NCI-H526 (cell line): ENCODE results near the gene TPTE.
"Not testable (repeated sequence)": the region's sequence is repeated elsewhere in the genome, so short reads cannot be mapped to it uniquely, and the experiment has no call there.

Source experiments
- DNase-seq, 2 experiments: peaks; one replicate each; lab custom pipeline; 2025; lab: John Stamatoyannopoulos, UW

The TPTE gene

DNA sequence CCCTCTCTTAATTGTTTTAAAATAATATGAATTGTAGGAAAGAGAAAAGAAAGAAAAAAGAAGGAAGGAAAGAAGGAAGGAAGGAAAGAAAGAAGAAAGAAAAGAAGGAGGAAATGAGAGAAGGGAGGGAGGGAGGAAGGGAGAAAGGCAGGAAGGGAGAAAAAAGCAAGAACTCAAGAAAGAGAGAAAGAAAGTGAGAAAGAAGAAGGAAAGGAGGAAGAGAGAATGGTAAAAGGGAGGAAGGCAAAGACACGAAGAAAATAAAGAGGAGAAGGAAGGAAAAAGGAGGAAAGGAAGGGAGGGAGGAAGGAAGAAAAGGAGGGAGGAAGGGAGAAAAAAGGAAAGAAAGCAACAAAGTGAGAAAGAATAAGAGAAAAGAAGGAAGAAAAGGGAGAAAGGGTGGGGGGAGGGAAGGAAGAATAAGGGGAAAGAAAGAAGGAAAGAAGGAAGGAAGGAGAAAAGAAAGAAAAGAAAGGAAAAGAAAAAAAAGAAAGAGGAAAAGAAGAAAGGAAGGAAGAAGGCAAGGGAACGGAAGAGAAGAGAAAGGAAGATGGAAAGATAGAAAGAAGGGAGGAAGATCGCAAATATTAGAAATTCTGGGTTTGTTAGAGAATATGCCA is 95.9 kb downstream of the TPTE start:
- not testable (repeated sequence) for DNase-seq

DNA sequence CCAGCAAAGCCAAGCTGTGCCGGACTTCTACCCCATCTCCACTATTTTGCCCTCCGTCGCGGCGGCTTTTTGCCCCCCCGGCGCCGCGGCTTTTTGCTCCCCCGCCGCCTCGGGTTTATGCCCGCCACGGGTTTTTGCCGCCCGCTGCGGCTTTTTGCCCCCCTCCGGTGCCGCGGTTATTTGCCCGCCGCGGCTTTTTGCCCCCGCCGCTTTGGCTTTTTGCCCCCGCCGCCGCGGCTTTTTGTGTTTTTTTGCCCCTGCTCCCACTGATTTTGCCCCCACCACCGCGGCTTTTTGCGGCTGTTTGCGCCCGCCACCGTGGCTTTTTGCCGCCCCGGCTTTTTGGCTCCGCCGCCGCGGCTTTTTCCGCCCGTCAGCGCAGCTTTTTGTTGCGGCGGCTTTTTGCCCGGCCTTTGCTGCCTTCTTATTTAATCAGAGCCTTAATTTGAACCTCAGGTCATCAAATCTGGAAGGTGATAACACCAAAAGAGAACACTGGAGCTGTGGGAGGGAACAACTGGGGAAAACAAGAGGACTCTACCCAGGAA is 106.0 kb downstream of the TPTE start:
- DNase-seq, result no peak

DNA sequence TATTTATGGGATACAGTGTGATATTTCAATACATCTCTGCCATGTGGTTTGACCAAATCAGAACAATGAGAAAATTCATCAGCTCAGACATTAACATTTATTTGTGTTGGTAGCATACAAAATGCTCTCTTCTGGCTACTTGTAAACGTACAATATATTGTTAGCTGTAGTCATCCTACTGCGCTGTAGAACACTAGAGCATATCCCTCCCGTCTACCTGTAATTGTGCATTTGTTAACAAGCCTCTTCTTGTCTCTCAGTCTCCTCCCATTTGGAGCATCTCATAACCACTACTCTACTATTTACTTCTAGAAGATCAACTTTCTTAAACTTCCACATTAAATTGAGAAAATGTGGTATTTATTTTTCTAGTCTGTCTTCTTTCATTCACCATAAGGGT is 107.9 kb downstream of the TPTE start:
- DNase-seq, result not testable (repeated sequence)

DNA sequence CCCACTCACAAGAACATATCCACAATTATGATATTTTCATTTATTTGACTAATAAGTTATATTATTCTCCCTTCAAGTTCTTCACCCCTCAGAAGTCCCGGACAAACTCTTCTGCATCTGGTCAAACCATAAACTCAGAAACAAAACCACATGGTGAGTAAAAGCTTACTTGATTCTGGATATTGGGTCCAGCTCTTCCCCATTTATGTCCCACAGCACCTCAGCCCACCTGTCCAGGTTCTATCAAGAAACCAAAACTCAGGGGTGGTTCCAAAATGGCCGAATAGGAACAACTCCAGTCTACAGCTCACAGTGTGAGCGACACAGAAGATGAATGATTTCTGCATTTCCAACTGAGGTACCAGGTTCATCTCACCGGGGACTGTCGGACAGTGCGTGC is 109.4 kb downstream of the TPTE start:
- not testable (repeated sequence) for DNase-seq

DNA sequence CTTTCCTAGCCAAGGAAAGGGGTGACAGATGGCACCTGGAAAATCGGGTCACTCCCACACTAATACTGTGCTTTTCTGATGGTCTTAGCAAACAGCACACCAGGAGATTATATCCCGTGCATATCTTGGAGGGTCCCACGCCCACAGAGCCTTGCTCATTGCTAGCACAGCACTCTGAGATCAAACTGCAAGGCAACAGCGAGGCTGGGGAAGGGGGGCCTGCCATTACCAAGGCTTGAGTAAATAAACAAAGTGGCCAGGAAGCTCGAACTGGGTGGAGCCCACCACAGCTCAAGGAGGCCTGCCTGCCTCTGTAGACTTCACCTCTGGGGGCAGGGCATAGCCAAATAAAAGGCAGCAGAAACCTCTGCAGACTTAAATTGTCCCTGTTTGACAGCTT is 109.9 kb downstream of the TPTE start:
- not testable (repeated sequence) for DNase-seq

DNA sequence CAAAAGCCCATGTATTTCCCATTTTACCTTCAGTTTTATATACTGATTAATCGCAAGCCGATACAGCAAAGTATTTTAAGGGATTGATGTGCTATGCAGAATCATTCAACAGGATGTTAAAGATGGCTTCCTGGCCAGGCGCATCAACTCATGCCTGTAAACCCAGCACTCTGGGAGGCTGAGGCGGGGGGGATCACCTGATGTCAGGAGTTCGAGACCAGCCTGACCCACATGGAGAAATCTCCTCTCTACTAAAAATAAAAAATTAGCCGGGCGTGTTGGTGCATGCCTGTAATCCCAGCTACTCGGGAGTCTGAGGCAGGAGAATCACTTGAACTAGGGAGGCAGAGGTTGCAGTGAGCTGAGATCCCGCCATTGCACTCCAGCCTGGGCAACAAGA is 116.8 kb downstream of the TPTE start:
- DNase-seq, result not testable (repeated sequence)

DNA sequence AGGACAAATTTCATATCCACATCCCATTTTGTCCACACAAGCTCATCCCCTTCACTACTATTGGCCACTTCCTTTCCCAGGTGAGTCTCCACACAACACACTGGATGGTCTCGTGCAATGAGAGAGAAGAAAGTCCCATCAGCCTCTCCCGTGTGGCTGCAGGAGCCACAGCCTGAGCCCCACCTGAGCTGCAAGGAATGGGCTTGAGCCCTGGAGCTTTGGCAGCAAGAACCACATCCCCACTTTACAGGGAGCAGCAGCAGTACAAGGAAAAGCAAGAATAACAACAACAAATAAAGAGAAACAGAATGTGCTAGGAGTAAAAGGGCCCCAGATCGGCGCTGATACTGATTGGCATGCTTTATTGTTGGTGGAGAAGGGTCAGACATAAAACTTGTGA is 117.7 kb downstream of the TPTE start:
- no peak for DNase-seq

DNA sequence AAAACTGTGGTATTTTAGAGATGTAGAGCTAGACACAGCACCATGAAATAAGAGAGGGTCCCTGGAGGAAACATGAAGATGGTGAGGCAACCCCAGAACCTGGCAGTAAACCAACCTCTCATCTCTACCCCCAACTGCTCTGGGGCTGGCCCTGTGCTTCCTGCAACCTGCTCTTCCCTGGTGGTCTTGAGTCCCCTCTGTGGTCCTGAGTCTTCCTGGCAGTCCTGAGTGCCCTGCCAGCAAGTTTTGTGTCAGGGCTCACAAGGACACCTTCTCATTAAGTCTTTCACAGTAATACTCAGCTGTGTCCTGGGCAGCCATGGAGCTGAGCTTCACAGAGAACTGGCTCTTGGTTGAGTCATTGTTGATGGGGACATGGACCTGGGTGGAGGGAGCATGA is 118.4 kb downstream of the TPTE start:
- not testable (repeated sequence) for DNase-seq

DNA sequence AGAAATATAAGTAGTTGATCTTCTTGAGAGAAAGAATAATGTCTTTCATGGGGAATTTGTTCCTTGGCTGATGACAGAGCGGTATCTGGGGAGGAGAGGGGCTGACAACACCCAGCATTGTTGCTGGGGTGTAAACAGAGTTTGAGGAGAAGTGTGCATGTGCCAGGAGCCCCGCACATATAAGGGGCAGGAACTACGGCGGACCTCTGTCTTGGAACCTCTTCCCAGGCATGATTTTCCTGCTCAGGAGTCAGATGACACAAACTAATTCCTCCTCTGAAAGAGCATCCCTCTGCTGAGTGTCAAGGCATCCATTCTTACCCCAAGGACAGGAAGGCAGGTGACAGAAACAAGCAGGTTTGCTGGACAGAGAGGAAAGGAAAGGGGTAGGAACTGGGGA is 119.1 kb downstream of the TPTE start:
- DNase-seq, result no peak

DNA sequence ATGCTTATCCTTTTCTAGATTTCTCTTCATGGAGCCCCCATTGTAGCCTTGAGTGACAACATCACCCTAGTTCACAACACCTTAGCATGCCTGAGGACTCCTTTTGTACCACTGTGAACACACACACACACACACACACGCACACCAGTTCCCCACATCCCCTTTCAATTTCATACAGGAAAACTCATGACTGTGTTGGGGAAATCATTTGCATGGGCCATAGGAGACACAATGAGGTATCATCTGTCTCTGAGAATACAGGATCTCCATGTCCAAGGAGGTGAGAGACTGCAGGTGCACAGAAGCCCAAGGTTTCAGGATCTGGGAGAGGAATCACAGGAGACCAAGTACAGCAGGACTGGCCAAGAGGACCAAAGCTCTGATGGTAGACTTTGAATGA is 119.7 kb downstream of the TPTE start:
- DNase-seq, result no peak

DNA sequence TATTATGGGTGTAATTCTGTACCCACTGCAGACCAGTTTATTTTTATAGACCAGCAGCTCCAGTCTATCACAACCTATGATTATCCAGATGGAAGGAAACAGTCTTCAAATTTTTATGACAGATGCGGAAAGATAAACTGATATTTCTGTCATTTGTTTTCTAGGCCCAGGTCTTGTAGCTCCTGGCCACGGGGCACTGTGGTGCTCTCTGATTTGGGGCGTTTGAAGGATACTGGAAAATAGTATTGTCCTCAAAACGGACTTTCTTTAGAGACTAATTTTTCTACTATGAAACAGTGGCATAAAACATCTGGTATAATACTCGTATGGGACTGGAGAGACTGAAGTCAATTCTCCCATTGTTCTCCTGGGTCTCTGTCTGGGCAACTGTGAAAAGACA is 124.3 kb downstream of the TPTE start:
- not testable (repeated sequence) for DNase-seq

DNA sequence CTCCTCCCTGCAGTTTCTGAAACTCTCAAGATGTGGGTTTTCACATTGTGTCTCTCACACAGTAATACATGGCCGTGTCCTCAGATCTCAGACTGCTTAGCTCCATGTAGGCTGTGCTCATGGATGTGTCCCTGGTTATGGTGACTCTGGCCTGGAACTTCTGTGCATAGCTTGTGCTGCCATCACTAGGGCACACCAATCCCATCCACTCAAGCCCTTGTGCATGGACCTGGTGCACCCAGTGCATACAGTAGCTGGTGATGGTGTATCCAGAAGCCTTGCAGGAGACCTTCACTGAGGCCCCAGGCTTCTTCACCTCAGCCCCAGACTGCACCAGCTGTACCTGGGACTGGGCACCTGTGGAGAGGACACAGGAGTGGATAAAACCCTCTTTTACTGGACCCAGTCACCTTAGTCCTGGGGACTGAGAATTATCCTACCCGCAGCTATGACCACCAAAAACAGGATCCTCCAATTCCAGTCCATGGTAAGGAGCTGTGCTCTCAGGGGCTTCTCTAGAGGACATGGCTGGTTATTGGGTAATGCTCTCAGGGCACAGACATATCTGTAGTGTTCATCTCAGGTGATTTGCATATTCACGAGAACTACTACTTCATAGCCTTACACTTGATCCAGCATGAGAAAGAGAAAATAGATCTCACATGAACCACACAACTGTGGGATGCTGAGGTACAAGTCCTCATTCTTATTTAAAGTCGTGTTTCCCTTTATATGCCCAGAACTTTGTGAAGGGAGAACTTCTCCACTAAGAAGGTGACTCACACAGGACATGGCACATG is 128.2 kb downstream of the TPTE start:
- DNase-seq, result not testable (repeated sequence)

DNA sequence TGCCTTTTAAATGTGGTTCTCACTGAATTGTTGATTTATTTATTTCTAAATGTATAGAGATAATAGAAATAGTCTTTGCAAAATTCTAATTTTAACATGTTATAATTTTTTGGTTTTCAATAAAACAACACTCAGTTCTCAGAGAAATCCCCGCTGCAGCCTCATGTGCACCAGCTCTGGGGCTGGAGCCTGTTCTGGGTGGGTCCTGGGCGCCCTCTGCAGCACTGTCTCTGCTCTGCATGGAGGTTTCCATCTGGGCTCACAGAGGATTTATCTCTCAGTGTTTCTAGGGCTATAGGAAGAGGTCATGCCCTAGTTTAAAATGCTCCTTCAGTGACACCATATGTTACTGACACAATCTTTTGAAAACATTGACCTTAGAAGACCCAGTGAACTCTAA is 128.9 kb downstream of the TPTE start:
- not testable (repeated sequence) for DNase-seq
